ENCODE results near the gene ADCYAP1R1.

The ADCYAP1R1 gene

DNA sequence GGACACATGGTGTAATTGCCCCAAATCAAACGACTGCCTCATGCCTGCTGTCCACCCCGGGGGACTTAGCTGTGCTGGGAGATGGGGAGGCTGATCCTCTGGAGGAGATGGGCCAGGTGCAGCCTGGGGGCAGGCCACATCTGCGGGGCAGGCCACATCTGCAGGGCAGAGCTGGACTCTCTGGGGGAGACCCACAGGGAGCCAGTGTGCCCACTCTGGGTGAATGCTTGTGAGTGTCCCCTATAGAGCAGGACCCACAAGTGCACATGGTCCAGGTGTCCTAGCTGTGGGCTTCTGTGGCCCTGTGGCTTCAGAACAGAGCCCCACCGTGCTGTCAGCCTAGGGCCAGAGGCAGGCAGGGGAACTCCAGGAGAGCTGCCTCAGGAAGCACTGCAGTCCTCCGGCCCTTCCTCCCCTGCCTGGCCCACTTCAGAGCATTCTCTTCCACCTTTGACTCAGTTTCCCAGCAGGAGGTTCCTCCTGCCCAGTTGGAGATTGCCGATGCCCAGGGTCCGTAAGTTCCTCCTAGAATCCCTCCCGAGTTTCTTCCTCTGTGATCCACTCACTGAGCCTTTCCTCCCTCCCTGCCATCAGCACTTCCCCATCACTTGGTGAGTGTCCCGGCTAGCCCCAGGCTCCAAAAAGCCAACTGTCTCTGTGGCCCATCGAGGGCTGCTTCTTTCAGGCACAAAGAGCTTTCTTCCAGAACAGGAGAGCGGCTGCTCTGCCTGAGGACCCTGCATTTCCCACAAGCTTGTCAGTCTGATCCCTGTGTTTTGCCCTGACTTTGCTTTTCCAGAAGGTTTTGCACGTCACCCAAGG is 50.3 kb downstream of the ADCYAP1R1 start:
- no peak for TF ChIP-seq ZNF274 (IDR thresholded peaks at IDR 0.05; ENCODE audit: low read depth, low read length)
- no peak for TF ChIP-seq YY1 (IDR thresholded peaks at IDR 0.05; ENCODE audit: insufficient read depth, insufficient read length)
- no peak for TF ChIP-seq SUZ12 (IDR thresholded peaks at IDR 0.05; ENCODE audit: extremely low read depth, insufficient read depth, insufficient read length)
- Histone ChIP-seq H3K4me3 (ENCODE audit: insufficient read length, low read depth) (no peak overlapping the region), H3K4me1 (ENCODE audit: insufficient read depth, insufficient read length) (peaks cover 8% of the 10 kb centered on the region), H3K9me3 (ENCODE audit: insufficient read depth, low read length) (no peaks in the 10 kb centered on the region), H3K9ac (ENCODE audit: insufficient read length, low read depth) (no peak overlapping the region), H3K36me3 (ENCODE audit: insufficient read depth, insufficient read length, low read length) (no peaks in the 10 kb centered on the region), H3K27me3 (ENCODE audit: insufficient read depth, insufficient read length) (no peaks in the 10 kb centered on the region)
- no peak for DNase-seq (ENCODE audit: low read depth, low spot score)

- H3K9me3 ChIP-seq (ENCODE audit: insufficient read depth, low read length), result no peaks in the 10 kb centered on the region
- TF ChIP-seq YY1 (IDR thresholded peaks at IDR 0.05; ENCODE audit: insufficient read depth, insufficient read length) (no peak), ZNF274 (IDR thresholded peaks at IDR 0.05; ENCODE audit: low read depth, low read length) (no peak), SUZ12 (IDR thresholded peaks at IDR 0.05; ENCODE audit: extremely low read depth, insufficient read depth, insufficient read length) (no peak)
- H3K27me3 ChIP-seq (ENCODE audit: insufficient read depth, insufficient read length), result no peaks in the 10 kb centered on the region
These were observed 51.1 kb downstream of the ADCYAP1R1 start for GRCh38 chr7:31102973-31103850.

GRCh38 chr7:31104361-31105255 is 52.5 kb downstream of the ADCYAP1R1 start:
- Histone ChIP-seq H3K9me3 (ENCODE audit: insufficient read depth, low read length) (no peaks in the 10 kb centered on the region), H3K4me3 (ENCODE audit: insufficient read length, low read depth) (no peak overlapping the region), H3K27me3 (ENCODE audit: insufficient read depth, insufficient read length) (no peaks in the 10 kb centered on the region), H3K9ac (ENCODE audit: insufficient read length, low read depth) (no peak overlapping the region), H3K4me1 (ENCODE audit: insufficient read depth, insufficient read length) (peaks cover 8% of the 10 kb centered on the region), H3K36me3 (ENCODE audit: insufficient read depth, insufficient read length, low read length) (no peaks in the 10 kb centered on the region)
- no peak for DNase-seq (ENCODE audit: low read depth, low spot score)
- TF ChIP-seq YY1 (IDR thresholded peaks at IDR 0.05; ENCODE audit: insufficient read depth, insufficient read length) (no peak), SUZ12 (IDR thresholded peaks at IDR 0.05; ENCODE audit: extremely low read depth, insufficient read depth, insufficient read length) (no peak), ZNF274 (IDR thresholded peaks at IDR 0.05; ENCODE audit: low read depth, low read length) (no peak)

More at GRCh38 chr7:31102973-31103850, 51.1 kb downstream of the ADCYAP1R1 start:
- no peak overlapping the region for H3K4me3 ChIP-seq (ENCODE audit: insufficient read length, low read depth)
- peaks cover 8% of the 10 kb centered on the region for H3K4me1 ChIP-seq (ENCODE audit: insufficient read depth, insufficient read length)
- no peak for DNase-seq (ENCODE audit: low read depth, low spot score)
- no peaks in the 10 kb centered on the region for H3K36me3 ChIP-seq (ENCODE audit: insufficient read depth, insufficient read length, low read length)
- H3K9ac ChIP-seq (ENCODE audit: insufficient read length, low read depth), result no peak overlapping the region

- Histone ChIP-seq H3K9ac (ENCODE audit: insufficient read length, low read depth) (no peak overlapping the region), H3K4me1 (ENCODE audit: insufficient read depth, insufficient read length) (peaks cover 2% of the 10 kb centered on the region), H3K36me3 (ENCODE audit: insufficient read depth, insufficient read length, low read length) (no peaks in the 10 kb centered on the region), H3K27me3 (ENCODE audit: insufficient read depth, insufficient read length) (no peaks in the 10 kb centered on the region), H3K9me3 (ENCODE audit: insufficient read depth, low read length) (no peaks in the 10 kb centered on the region), H3K4me3 (ENCODE audit: insufficient read length, low read depth) (no peak overlapping the region)
- no peak for TF ChIP-seq YY1 (IDR thresholded peaks at IDR 0.05; ENCODE audit: insufficient read depth, insufficient read length)
- TF ChIP-seq ZNF274 (IDR thresholded peaks at IDR 0.05; ENCODE audit: low read depth, low read length), result no peak
- TF ChIP-seq SUZ12 (IDR thresholded peaks at IDR 0.05; ENCODE audit: extremely low read depth, insufficient read depth, insufficient read length), result no peak
- DNase-seq (ENCODE audit: low read depth, low spot score), result no peak
These were observed 53.3 kb downstream of the ADCYAP1R1 start for GRCh38 chr7:31105256-31105950.

DNA sequence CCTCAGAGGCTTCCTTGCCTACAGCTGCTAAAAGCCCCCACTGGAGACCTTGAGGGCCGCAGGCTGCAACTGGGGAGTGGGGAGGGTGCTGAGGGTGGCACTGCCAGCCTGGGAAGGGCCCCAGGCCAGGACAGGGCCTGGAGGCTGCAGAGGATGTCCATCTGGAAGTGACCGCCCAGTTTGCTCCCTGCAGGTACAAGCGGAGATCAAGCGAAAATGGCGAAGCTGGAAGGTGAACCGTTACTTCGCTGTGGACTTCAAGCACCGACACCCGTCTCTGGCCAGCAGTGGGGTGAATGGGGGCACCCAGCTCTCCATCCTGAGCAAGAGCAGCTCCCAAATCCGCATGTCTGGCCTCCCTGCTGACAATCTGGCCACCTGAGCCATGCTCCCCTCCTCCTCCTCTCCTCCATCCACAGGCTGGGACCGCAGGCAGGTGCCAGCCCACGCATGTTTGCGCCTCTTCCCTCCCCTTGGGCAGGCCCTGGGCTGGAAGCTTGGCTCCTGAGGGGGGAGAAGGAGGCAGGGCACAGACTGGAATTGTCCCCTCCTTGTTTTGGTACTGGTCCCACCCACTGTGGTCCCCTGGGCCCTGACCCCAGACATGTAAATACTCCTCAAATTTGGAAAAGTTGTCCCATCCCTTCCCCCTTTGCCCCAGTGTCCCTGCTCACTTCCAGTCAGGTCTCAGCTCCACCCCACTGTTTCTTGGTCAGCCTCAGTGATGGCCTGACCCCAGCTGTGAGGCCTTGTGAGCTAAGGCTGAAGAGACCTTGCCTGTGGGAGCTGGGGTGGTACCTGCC is 54.4 kb downstream of the ADCYAP1R1 start:
- H3K9me3 ChIP-seq (ENCODE audit: insufficient read depth, low read length), result no peaks in the 10 kb centered on the region
- H3K4me1 ChIP-seq (ENCODE audit: insufficient read depth, insufficient read length), result no peaks in the 10 kb centered on the region
- no peak overlapping the region for H3K9ac ChIP-seq (ENCODE audit: insufficient read length, low read depth)
- no peaks in the 10 kb centered on the region for H3K27me3 ChIP-seq (ENCODE audit: insufficient read depth, insufficient read length)
- no peak for DNase-seq (ENCODE audit: low read depth, low spot score)
- no peak overlapping the region for H3K4me3 ChIP-seq (ENCODE audit: insufficient read length, low read depth)
- TF ChIP-seq ZNF274 (IDR thresholded peaks at IDR 0.05; ENCODE audit: low read depth, low read length) (no peak), YY1 (IDR thresholded peaks at IDR 0.05; ENCODE audit: insufficient read depth, insufficient read length) (no peak), SUZ12 (IDR thresholded peaks at IDR 0.05; ENCODE audit: extremely low read depth, insufficient read depth, insufficient read length) (no peak)
- no peaks in the 10 kb centered on the region for H3K36me3 ChIP-seq (ENCODE audit: insufficient read depth, insufficient read length, low read length)
